Activated effector memory CD4-positive, alpha-beta T cell treated with anti-CD3 and anti-CD28 coated beads, Interleukin-2, amount 50 U/mL, for 16 hours (primary cell): ENCODE measurements around the gene CHGA.

Source experiments
- DNase-seq: peaks from one replicate; pipeline ENCODE4 v3.0.0-alpha.2; 2020

Gene CHGA

DNA sequence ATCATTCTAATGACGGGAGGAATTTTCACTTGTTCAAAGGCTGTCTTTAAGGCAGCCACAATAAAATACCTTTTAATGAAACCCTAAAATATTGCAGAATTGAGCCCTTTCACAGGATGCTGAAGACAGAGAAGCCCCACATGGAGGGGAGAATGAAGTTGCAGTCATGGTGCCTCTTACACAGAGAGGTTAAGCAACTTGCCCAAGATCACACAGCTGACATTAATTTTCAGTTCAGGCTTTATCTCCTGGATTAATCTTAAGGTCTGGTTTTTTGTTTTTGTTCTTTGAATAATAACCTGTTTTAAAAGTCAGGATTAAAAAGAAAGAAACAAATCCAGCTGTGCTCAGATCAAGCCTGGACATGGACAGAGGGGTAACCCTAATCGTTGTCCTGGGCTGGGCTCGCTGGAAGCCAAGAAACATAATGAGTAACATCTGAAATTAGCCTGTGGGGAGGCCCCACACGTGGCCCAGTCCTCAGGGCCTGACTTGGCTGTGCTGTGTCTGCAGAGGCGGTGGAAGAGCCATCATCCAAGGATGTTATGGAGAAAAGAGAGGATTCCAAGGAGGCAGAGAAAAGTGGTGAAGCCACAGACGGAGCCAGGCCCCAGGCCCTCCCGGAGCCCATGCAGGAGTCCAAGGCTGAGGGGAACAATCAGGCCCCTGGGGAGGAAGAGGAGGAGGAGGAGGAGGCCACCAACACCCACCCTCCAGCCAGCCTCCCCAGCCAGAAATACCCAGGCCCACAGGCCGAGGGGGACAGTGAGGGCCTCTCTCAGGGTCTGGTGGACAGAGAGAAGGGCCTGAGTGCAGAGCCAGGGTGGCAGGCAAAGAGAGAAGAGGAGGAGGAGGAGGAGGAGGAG is 8.0 kb downstream of the CHGA start:
- DNase-seq, result no peak

GRCh38 chr14:92931681-92932447 is 8.9 kb downstream of the CHGA start:
- DNase-seq, result no peak

DNA sequence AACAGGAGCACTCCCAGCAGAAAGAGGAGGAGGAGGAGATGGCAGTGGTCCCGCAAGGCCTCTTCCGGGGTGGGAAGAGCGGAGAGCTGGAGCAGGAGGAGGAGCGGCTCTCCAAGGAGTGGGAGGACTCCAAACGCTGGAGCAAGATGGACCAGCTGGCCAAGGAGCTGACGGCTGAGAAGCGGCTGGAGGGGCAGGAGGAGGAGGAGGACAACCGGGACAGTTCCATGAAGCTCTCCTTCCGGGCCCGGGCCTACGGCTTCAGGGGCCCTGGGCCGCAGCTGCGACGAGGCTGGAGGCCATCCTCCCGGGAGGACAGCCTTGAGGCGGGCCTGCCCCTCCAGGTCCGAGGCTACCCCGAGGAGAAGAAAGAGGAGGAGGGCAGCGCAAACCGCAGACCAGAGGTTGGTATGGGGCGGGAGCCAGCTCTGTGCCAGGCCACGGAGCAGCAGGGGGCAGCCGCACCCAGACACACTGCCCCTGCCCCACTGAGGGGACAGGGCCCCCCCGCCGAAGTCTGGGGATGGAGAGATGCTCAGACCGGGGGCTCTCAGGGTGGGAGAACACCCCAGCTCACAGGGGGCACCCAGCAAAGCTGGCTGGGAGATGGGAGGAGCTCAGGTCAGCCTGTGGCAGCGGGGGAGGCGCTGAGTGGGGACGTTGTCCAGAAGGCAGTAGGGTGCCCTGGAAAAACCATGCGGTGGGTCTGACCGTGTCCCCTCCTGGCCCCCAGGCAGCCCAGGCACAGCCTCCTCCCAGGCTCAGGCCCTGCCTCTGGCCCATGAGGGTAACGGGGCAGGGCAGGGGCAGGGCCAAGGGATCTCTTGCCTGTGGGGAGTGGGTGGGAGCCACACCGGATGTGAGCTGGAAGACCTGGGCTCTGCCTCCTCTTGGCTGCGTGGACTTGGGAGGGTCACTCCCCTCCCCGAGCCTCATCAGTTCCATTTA is 9.8 kb downstream of the CHGA start:
- DNase-seq, result no peak

GRCh38 chr14:92933481-92933880 is 10.5 kb downstream of the CHGA start:
- no peak for DNase-seq

DNA sequence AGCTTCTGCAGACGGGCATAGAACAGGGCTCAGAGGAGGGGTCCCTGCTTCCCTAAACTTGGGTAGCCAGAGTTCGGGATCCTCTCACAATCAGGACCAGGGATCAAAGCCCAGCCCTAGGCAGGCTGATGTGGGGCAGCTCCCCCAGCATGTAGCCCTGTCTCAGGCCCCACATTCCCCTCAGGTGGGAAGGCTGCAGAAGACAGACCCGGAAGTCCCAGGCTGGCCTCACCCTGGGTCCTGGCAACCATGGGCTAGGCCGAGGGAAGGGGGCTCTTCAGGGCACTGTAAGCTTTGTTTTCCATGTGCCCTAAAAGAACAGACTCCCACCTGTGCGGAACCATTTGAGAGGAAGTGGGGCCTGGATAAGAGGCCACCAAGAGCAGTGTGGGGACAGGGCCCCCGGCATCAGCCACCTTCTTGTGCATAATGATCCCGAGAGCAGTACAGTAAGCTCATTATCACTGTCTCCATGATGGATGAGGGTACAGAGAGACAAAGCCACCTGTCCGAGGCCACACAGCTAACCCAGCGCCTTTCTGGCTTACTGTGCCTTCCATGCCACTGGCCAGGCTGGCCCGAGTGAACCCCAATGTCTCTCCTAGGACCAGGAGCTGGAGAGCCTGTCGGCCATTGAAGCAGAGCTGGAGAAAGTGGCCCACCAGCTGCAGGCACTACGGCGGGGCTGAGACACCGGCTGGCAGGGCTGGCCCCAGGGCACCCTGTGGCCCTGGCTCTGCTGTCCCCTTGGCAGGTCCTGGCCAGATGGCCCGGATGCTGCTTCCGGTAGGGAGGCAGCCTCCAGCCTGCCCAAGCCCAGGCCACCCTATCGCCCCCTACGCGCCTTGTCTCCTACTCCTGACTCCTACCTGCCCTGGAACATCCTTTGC is 11.5 kb downstream of the CHGA start:
- DNase-seq, result no peak

DNA sequence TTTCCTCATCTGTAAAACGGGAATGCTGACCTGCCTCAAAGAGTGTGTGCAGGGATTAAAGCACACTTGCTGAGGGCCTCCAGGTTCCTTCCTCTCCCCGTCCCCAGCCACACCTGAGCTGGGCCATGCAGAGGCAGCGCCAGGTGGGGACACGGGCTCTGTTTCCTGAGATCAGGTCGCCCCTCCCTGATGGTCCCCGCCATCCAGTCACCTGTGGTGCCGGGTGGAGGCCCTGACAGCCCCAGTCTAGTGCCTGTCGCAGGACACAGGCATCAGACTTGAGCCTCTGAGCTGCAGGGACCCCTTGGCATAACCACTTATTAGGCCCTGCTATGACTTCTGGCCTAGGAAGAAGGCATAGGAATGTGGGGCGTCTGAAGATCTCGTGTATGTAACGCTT is 12.5 kb downstream of the CHGA start:
- no peak for DNase-seq

GRCh38 chr14:92936085-92936484 is 13.1 kb downstream of the CHGA start:
- no peak for DNase-seq

DNA sequence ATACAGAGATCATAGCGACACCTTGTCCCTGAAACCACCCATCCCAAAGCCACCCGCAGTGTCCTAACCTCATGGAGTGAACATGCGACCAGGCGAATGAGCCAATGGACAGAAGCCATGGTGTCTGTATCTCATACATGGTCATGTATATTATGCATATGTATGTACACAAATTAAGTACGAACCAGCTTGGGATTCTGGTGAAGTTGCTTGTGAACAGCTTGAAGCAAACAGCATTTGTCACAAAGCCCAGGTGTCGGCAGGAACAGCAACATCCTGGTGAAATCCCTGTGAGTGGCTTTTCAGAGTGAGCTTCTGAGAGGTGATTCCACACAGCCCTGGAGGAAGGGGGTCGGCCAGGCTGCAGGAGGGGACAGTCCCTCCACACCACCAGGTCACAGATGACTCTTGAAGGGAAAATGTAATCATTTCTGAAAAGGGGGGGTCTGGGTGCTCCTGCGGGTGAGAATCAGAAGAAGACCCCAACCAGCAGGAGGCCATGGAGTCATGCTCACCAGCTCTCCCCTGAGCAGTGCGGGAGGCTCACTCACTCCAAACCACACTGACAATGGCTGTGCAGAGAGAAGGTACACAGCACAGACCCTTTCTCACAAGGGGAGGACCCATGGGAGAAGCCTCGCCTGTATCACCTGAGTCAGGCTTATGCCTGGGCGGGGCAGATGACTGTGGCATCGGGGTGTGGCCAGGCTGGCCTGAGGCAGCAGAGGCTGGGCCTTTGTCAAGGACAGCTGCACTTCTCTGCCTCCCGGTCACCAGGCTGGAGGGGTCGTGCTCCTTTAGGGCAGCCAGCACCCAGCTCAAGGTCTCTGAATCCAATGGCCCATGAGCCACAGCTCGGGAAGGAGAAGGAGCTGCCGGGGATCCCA is 14.3 kb downstream of the CHGA start:
- DNase-seq, result no peak

GRCh38 chr14:92938235-92938875 is 15.4 kb downstream of the CHGA start:
- DNase-seq, result no peak

DNA sequence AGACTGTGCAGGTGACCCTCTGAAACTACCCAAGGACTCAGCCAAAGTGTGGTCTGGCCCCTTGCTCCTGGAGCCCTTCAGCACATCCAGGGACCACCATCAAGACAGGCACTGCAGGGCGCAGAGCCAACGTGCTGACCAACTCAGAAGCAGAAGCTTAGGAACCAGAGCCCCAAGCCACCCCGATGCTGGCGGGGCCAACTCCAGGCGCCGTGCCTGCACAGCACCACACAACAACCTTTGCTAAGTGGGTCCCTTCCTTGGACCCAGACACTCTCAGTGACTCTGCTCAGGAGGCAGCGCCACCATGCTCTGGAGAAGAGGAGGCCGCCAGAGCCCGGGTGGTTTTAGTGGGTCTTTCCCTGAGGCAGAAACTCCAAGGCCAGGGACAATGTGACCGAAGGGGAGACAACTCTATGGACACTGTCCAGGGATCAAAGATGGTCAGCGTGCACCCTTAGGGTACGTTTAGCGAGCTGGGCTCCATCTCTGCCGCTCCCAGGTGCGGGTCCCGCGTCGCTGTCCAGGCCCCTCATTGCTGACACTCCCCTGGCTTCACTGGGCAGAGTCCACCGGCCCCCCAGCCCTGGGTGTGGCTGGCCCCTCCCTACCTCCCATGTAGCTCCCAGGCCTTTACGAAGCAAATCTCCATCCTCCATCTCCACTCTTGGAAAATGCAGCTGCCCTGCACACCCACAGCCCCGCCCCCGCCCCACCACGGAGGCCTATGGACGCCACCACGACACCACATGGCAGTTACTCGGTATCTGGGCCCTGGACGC is 16.1 kb downstream of the CHGA start:
- DNase-seq, result no peak

DNA sequence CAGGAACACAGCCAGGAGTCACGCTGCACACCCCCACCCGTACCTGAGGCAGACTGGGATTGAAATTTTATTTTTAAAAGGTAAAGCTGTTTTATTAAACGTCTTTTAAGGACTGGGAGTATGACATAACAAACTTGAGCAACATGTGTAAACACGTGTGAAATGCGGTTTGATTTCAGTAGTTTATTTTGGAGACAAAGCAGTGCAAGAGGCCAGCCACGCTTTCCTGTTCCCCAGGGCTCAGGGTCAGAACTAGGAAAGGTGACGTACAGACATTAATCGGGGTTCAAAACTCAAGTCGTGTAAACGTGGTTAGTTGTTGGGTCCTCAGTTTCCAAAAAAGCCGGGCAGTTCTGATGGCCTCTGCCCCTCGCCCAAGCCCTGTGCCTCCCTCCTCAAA is 16.7 kb downstream of the CHGA start:
- DNase-seq, result no peak

- no peak for DNase-seq
Observed at GRCh38 chr14:92940543-92940942, 17.6 kb downstream of the CHGA start.

DNA sequence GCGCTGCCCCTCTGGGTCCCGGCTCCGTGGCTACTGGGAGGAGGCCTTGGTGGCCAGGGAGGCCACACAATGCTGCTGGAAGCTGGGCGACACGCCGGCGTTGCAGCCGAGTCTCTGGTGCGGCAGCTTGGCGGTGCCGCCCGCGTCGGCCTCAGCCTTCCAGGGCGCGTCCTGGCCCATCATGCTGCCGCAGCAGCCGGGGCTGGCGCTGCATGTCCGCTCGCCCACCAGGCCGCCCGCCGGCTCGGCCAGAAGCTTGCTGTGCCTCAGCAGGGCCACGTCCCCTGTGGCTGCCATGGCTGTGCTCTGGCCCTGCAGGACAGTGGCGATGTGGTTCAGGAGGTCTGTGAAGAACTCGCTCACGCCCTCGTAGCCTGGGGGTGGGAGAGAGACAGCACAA is 18.6 kb downstream of the CHGA start:
- DNase-seq, result no peak

DNA sequence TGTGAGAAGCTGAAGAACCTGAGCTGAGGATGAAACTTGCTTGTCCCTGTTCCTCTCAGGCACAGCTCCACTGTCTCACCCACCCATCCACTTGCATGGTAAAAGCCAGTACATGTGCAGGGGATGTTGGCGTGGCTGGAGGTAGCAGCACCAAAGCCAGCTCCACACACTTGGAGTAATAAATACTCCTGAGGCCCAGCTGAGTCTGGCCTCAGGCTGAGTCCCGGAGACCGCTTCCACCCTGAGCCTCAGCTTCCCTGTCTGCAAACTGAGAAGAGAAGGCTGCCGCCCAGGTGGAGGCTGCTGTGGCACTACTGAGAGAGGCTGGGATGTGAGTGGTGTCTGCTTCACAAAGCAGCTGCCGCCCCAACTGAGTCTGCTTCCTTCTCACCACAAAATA is 19.2 kb downstream of the CHGA start:
- no peak for DNase-seq

GRCh38 chr14:92942576-92942975 is 19.6 kb downstream of the CHGA start:
- no peak for DNase-seq

DNA sequence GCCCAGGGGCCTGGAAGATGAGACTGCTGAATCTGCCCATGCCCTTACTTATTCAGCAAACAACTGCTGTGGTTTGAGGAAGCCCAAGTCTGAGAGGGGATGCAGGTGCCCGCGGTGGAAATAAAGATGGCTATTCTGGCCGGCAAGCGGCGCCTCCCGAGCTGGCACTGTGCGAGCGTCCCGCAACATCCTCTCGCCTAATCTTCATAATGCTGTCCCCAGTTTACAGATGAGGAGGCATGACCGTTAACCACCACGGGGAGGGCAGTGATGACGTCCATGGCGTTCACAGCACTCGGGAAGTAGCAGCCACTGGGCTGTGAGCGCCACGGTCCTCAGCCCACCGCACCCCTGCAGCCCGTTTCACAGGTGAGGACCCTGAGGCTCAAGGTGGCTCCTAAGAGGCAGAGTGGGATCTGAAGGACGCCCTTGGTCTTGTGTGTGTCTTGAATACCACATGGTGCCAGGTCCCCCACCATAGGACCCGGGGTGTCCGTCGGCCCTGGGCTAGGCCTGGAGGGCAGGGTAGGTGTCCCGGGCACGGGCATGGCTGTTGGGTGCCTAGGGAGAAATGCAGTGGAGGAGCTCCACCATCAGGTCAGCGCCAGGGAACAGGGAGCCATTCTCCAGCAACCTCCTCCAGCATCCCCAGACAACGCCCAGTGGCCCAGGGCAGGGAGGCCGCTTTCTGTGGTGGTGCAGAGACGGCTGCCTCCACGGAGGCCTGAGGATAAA is 20.2 kb downstream of the CHGA start:
- no peak for DNase-seq

DNA sequence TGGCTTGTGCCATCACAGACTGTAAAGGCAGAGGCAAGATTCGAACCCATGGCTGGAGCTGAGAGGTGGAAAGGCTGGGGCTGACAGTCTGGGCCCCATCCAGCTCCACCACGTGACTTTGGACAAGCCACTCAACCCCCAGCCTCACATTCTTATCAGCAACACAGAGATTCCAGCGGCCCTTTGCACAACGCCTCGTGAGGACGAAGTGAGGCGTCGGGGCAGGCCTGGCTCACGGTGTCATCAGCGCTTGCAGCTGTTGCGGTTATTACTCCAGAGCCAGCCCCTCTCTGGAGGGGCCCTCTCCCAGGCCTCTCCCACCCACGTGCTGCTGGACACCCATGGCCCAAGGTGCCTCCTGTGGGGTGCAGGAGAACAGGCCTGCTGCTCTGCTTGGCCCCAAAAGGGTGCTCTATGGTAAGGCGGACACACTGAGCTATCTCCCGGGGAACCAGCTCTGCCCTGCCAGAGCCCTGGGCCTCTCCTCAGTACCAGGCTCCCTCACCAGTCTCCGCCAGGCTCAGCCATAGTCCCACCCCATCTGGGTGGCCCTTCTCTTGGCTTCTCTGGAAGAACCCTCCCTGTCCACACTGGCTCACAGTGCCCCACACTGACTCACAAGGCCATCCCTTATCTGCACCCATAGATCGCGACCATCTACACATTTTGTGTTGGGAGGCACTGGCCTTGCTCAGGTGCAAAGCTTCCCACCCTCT is 21.1 kb downstream of the CHGA start:
- no peak for DNase-seq

DNA sequence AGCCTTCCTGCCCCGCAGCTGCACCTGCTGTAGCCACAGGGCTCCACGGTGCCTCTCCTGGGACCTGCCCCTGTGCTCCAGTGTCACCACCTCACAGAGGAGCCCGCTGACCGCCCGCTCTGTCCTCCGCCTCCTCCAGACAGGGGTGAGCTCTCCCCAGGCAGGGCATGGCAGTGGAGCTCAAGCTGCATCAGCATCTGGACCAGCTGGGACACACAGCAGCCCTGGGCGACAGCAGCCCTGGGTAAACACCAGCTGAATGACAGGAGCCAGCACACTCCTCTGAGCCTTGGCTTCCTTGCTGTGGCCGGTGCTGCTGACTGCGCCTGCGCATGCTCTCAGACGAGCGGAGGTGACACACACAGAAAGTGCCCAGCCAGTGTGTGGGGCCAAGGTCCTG is 22.0 kb downstream of the CHGA start:
- DNase-seq, result no peak
